Measurements from ENCODE around the gene HMHB1. TPM values are rescaled to one million over a fixed set of nuclear protein-coding genes. Genes with fewer than 3 reads are reported as not detected.

The HMHB1 gene
- total and polyA plus RNA-seq, 2 experiments from 2014 or later: not detected

DNA sequence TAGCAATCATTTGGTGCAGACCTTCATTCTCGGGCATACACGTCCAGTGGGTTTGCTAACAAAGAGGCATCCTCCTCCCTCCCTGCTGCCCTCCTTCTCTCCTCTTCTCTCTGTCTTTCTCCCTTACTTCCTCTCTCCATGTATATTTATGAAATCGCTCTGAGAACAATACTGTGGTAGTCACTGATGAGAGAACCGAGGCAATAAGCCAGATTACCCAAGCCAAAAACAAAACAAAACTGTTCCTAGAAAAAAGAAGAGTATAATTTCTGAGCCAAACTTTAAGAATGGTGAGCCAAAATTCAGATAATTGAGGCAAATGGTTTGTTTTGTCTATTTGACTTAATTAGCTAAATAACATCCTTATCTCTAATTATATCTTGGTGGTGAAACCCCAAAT is 15.8 kb upstream of the HMHB1 start:
- no peaks in the 10 kb centered on the region for H3K4me1 ChIP-seq (ENCODE audit: insufficient read depth)
- no peaks in the 10 kb centered on the region for H3K79me2 ChIP-seq (ENCODE audit: insufficient read depth)
- no peaks in the 10 kb centered on the region for H3K9me2 ChIP-seq (ENCODE audit: insufficient read depth)
- no peak overlapping the region for H3K27ac ChIP-seq
- no peak overlapping the region for H3K4me2 ChIP-seq (ENCODE audit: unreplicated experiment)
- H3F3A ChIP-seq (ENCODE audit: insufficient read depth): no peaks in the 10 kb centered on the region
- DNase-seq: peak; percentile 30
- no peak overlapping the region for H3K4me3 ChIP-seq
- WGBS, 2 experiments (ENCODE audit: low coverage in 1 of 2, low lambda C conversion rate in 2 of 2, missing lambda C conversion rate in 2 of 2): 22 to 29% methylated on average over 4 of the region's 4 CpGs
- H3K9me3 ChIP-seq (ENCODE audit: low read depth): no peaks in the 10 kb centered on the region
- no peak for TF ChIP-seq EZH2 (IDR thresholded peaks at IDR 0.05; ENCODE audit: insufficient read depth, poor library complexity, severe bottlenecking)
- TF ChIP-seq EZH2phosphoT487 (IDR thresholded peaks at IDR 0.05; ENCODE audit: insufficient read depth, low read depth): no peak
- no peaks in the 10 kb centered on the region for H4K20me1 ChIP-seq (ENCODE audit: insufficient read depth)
- H3K9ac ChIP-seq: no peak overlapping the region
- no peaks in the 10 kb centered on the region for H3K27me3 ChIP-seq (replicated peaks; ENCODE audit: insufficient read depth)
- H2AFZ ChIP-seq: no peak overlapping the region
- in situ Hi-C loops (cut with MboI): no loop called here
- no peaks in the 10 kb centered on the region for H3K36me3 ChIP-seq (ENCODE audit: low read depth)

DNA sequence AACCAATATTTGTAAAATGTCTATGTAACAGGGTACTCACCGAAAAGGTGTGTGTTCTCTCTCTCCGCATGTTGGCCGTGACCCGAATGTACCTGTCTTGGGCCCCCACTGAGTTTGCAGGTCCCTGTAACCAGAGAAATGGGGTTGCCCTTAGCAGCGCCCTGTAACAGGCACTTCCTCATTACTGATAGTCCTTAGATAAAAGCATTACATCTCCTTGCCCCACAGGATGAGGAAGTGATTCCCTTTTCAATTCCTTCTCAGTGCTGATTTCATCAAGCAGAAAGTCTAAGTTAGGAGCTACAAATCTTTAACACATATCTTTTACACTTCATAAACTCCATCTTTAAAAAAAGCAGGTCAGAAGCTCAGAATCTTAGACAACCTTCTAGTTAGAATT is 15.2 kb upstream of the HMHB1 start:
- Histone ChIP-seq H3K27ac (no peak overlapping the region), H3K4me3 (no peak overlapping the region), H3K9me2 (ENCODE audit: insufficient read depth) (no peaks in the 10 kb centered on the region), H3K4me1 (ENCODE audit: insufficient read depth) (no peaks in the 10 kb centered on the region), H3K27me3 (replicated peaks; ENCODE audit: insufficient read depth) (no peaks in the 10 kb centered on the region), H3F3A (ENCODE audit: insufficient read depth) (no peaks in the 10 kb centered on the region), H3K4me2 (ENCODE audit: unreplicated experiment) (no peak overlapping the region), H4K20me1 (ENCODE audit: insufficient read depth) (no peaks in the 10 kb centered on the region), H3K9ac (no peak overlapping the region), H3K79me2 (ENCODE audit: insufficient read depth) (no peaks in the 10 kb centered on the region), H3K9me3 (ENCODE audit: low read depth) (no peaks in the 10 kb centered on the region), H2AFZ (no peak overlapping the region), H3K36me3 (ENCODE audit: low read depth) (no peaks in the 10 kb centered on the region)
- DNase-seq: no peak
- 97 to 98% methylated on average over 5 of the region's 5 CpGs for WGBS, 2 experiments (ENCODE audit: low coverage in 1 of 2, low lambda C conversion rate in 2 of 2, missing lambda C conversion rate in 2 of 2)
- TF ChIP-seq EZH2 (IDR thresholded peaks at IDR 0.05; ENCODE audit: insufficient read depth, poor library complexity, severe bottlenecking): no peak
- TF ChIP-seq EZH2phosphoT487 (IDR thresholded peaks at IDR 0.05; ENCODE audit: insufficient read depth, low read depth): no peak
- in situ Hi-C loops (cut with MboI): no loop called here

DNA sequence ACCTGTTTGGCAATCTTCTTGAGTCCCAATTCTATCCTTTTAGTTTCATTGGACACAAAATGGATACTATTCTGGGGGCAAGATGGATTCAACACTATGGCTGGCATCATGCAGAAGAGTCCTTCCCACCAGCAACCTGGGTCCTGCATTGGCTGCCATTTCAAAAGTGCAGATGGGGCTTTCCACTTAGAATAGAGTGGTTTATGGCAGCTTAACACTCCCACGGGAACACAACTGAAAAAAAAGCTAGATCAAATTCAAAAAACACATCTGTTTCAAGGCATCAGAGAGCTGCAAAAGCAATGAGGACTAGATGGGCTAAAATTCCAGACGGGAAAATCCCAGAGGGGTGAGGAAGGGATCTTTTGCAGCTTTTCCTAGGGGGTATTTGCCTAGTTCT is 11.2 kb upstream of the HMHB1 start:
- WGBS, 2 experiments (ENCODE audit: low coverage in 1 of 2, low lambda C conversion rate in 2 of 2, missing lambda C conversion rate in 2 of 2): 22 to 24% methylated on average over 2 of the region's 2 CpGs
- Histone ChIP-seq H3K36me3 (ENCODE audit: low read depth) (no peaks in the 10 kb centered on the region), H2AFZ (0 out of 2 replicates have a peak overlapping the region, but pooled peaks have one; percentile 31), H3K4me2 (ENCODE audit: unreplicated experiment) (no peak overlapping the region), H3K27me3 (replicated peaks; ENCODE audit: insufficient read depth) (no peaks in the 10 kb centered on the region), H3K79me2 (ENCODE audit: insufficient read depth) (no peaks in the 10 kb centered on the region), H3K27ac (no peak overlapping the region), H3K4me1 (ENCODE audit: insufficient read depth) (no peaks in the 10 kb centered on the region), H3K9me3 (ENCODE audit: low read depth) (no peaks in the 10 kb centered on the region), H3K9ac (no peak overlapping the region), H3K4me3 (no peak overlapping the region), H3K9me2 (ENCODE audit: insufficient read depth) (no peaks in the 10 kb centered on the region; the same call in 1 of the 2 replicates), H4K20me1 (ENCODE audit: insufficient read depth) (no peaks in the 10 kb centered on the region), H3F3A (ENCODE audit: insufficient read depth) (no peaks in the 10 kb centered on the region)
- in situ Hi-C loops (cut with MboI): no loop called here
- TF ChIP-seq EZH2 (IDR thresholded peaks at IDR 0.05; ENCODE audit: insufficient read depth, poor library complexity, severe bottlenecking) (no peak), EZH2phosphoT487 (IDR thresholded peaks at IDR 0.05; ENCODE audit: insufficient read depth, low read depth) (no peak)
- no peak for DNase-seq

DNA sequence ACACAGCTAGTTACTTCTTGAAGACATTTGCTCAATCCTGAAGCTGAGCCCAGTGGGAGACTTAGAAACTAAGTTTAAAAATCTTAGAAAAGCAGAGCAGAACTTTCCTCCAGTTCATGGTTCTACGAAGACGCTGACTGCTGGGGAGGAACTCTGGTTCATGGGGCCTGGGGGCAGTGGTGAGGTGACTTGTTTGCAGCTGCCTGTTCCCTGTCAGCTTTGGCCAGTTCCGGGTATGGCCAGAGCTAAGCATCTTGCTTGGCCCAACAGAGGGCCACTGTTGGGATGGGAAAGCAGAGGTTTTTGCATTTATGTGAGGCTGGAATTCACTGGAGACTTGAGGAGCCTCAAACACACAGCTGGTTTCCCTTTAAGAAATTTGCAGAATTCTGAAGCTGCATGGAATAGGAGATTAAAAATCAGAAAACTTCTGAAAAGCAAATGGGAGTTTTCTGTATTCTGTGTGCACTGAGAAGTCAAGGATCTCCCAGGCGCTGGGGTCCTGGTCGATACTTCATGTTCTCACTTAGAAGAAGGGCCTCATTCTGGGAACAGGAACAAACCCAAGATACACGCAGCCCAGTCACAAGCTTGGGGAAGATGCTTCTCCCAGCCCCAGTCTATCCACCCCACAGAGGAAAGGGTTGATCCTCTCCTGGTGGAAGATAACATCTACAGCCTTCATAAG is 10.6 kb upstream of the HMHB1 start:
- in situ Hi-C loops (cut with MboI): no loop called here

More for the DNA sequence above, 10.6 kb upstream of the HMHB1 start:
- Histone ChIP-seq H3K79me2 (ENCODE audit: insufficient read depth) (no peaks in the 10 kb centered on the region), H4K20me1 (ENCODE audit: insufficient read depth) (no peaks in the 10 kb centered on the region), H3K36me3 (ENCODE audit: low read depth) (no peaks in the 10 kb centered on the region), H3K27ac (no peak overlapping the region), H3K9me2 (ENCODE audit: insufficient read depth) (no peaks in the 10 kb centered on the region; the same call in 1 of the 2 replicates), H3K9me3 (ENCODE audit: low read depth) (no peaks in the 10 kb centered on the region), H3F3A (ENCODE audit: insufficient read depth) (no peaks in the 10 kb centered on the region), H3K27me3 (replicated peaks; ENCODE audit: insufficient read depth) (no peaks in the 10 kb centered on the region), H3K4me1 (ENCODE audit: insufficient read depth) (no peaks in the 10 kb centered on the region), H3K4me3 (no peak overlapping the region), H3K4me2 (ENCODE audit: unreplicated experiment) (no peak overlapping the region), H2AFZ (0 out of 2 replicates have a peak overlapping the region, but pooled peaks have one; percentile 31), H3K9ac (no peak overlapping the region)
- no peak for DNase-seq
- TF ChIP-seq EZH2 (IDR thresholded peaks at IDR 0.05; ENCODE audit: insufficient read depth, poor library complexity, severe bottlenecking): no peak
- no peak for TF ChIP-seq EZH2phosphoT487 (IDR thresholded peaks at IDR 0.05; ENCODE audit: insufficient read depth, low read depth)
- 85 to 88% methylated on average over 6 of the region's 6 CpGs for WGBS, 2 experiments (ENCODE audit: low coverage in 1 of 2, low lambda C conversion rate in 2 of 2, missing lambda C conversion rate in 2 of 2)
